ENCODE results near the gene B3GLCT.

Gene B3GLCT

DNA sequence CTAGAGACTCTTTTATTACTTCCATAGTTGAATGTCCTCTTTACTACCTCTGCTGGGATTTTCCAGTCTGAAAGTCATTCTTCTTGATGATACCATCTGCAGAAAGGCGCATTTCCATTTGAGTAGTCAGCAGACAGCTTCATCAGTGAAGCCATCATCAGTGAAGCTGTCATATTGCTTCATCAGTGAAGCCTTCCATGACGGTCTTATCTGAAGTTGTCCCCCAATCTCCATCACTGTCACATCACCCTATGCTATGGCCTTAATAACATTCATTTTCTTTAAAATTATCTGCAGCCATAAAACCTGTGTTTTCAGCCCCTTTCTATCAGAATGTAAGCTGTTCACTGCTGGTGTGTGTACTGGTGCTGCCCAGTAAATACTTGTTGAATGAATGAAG lies 151.6 kb downstream of the B3GLCT start:
- Histone ChIP-seq H3K27me3 (ENCODE audit: insufficient read depth, poor library complexity, severe bottlenecking) (peaks cover 21% of the 10 kb centered on the region), H3K4me3 (replicated peaks; ENCODE audit: insufficient read depth, low read length) (no peak overlapping the region), H3K27ac (replicated peaks) (no peak overlapping the region)
- no peak for TF ChIP-seq POLR2AphosphoS5 (IDR thresholded peaks at IDR 0.05; ENCODE audit: low read depth)
- no peak for TF ChIP-seq REST (IDR thresholded peaks at IDR 0.05; ENCODE audit: insufficient replicate concordance, low read depth)
- TF ChIP-seq, protein P1, sequence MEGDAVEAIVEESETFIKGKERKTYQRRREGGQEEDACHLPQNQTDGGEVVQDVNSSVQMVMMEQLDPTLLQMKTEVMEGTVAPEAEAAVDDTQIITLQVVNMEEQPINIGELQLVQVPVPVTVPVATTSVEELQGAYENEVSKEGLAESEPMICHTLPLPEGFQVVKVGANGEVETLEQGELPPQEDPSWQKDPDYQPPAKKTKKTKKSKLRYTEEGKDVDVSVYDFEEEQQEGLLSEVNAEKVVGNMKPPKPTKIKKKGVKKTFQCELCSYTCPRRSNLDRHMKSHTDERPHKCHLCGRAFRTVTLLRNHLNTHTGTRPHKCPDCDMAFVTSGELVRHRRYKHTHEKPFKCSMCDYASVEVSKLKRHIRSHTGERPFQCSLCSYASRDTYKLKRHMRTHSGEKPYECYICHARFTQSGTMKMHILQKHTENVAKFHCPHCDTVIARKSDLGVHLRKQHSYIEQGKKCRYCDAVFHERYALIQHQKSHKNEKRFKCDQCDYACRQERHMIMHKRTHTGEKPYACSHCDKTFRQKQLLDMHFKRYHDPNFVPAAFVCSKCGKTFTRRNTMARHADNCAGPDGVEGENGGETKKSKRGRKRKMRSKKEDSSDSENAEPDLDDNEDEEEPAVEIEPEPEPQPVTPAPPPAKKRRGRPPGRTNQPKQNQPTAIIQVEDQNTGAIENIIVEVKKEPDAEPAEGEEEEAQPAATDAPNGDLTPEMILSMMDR (IDR thresholded peaks at IDR 0.05; ENCODE audit: insufficient read depth, low read length): no peak
- TF ChIP-seq GABPA (IDR thresholded peaks at IDR 0.05; ENCODE audit: low read depth): no peak
- no peak for TF ChIP-seq SPI1 (IDR thresholded peaks at IDR 0.05; ENCODE audit: borderline replicate concordance, low read depth)
- no peak for DNase-seq (ENCODE audit: low read depth in 1 of 2, low spot score in 1 of 2)

DNA sequence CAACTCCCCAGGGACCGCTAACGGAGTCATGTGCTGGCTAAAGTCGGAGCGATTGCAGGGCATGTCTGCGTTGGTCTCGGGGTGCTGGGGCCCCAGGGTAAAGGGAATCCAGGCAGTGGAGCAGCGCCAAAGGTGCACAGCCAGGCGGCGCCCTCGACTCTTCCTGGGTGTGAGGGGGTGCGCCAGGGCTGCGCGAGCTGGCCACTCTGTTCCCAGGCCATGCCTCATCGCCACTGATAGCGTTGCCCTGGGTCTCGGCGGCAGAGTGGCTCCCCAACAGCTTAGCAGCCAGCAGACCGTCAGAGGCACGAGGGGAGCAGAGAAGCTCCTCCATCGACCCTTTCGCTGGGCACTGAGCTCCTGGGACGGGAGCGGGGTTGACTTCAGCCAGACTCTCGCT lies 152.7 kb downstream of the B3GLCT start:
- Histone ChIP-seq H3K27me3 (ENCODE audit: insufficient read depth, poor library complexity, severe bottlenecking) (peaks cover 21% of the 10 kb centered on the region), H3K4me3 (replicated peaks; ENCODE audit: insufficient read depth, low read length) (no peak overlapping the region), H3K27ac (replicated peaks) (no peak overlapping the region)
- TF ChIP-seq GABPA (IDR thresholded peaks at IDR 0.05; ENCODE audit: low read depth) (no peak), REST (IDR thresholded peaks at IDR 0.05; ENCODE audit: insufficient replicate concordance, low read depth) (no peak), POLR2AphosphoS5 (IDR thresholded peaks at IDR 0.05; ENCODE audit: low read depth) (no peak), SPI1 (IDR thresholded peaks at IDR 0.05; ENCODE audit: borderline replicate concordance, low read depth) (no peak)
- TF ChIP-seq, protein P1 (IDR thresholded peaks at IDR 0.05; ENCODE audit: insufficient read depth, low read length): no peak
- DNase-seq (ENCODE audit: low read depth in 1 of 2, low spot score in 1 of 2): no peak

- TF ChIP-seq, protein P1 (IDR thresholded peaks at IDR 0.05; ENCODE audit: insufficient read depth, low read length): no peak
- TF ChIP-seq REST (IDR thresholded peaks at IDR 0.05; ENCODE audit: insufficient replicate concordance, low read depth): no peak
Observed at GRCh38 chr13:31355001-31355400, 155.2 kb downstream of the B3GLCT start.

More at GRCh38 chr13:31355001-31355400, 155.2 kb downstream of the B3GLCT start:
- H3K27me3 ChIP-seq (ENCODE audit: insufficient read depth, poor library complexity, severe bottlenecking): peaks cover 21% of the 10 kb centered on the region
- no peak for DNase-seq (ENCODE audit: low read depth in 1 of 2, low spot score in 1 of 2)
- H3K27ac ChIP-seq (replicated peaks): no peak overlapping the region
- no peak overlapping the region for H3K4me3 ChIP-seq (replicated peaks; ENCODE audit: insufficient read depth, low read length)
